Measurements from ENCODE around the gene MORN4. TPM values are rescaled to one million over a fixed set of nuclear protein-coding genes. Genes with fewer than 3 reads are reported as not detected.
A peak's percentile ranks its signal among the peaks of the same experiment; 100 is the strongest.

The MORN4 gene
- total and polyA plus RNA-seq, 2 of the 13 experiments (the other 11 are each of a cell fraction or from before 2014, with no cell fraction given) = 3.4 to 9.1 TPM

GRCh38 chr10:97584798-97585438 lies 48.4 kb downstream of the MORN4 start (continued):
- TF ChIP-seq ZFP41 (CRISPR knock-in tag; IDR thresholded peaks at IDR 0.05; ENCODE audit: borderline replicate concordance) = 0 out of 2 replicates have a peak, but pooled peaks have one; percentile 29
- peak; percentile 92 for TF ChIP-seq TFDP2 (CRISPR knock-in tag; IDR thresholded peaks at IDR 0.05)
- TF ChIP-seq CTCF (CRISPR knock-in tag; IDR thresholded peaks at IDR 0.05) = no peak
- no peak for TF ChIP-seq TEAD3 (CRISPR knock-in tag; optimal IDR thresholded peaks at IDR 0.05; ENCODE audit: borderline replicate concordance)
- no peak for TF ChIP-seq ZNF780A (CRISPR knock-in tag; IDR thresholded peaks at IDR 0.05)
- no peak for TF ChIP-seq ZNF816 (CRISPR knock-in tag; IDR thresholded peaks at IDR 0.05; ENCODE audit: borderline replicate concordance)
- no peak for TF ChIP-seq ZNF550 (CRISPR knock-in tag; IDR thresholded peaks at IDR 0.05; ENCODE audit: borderline replicate concordance)
- no peak for TF ChIP-seq ZNF160 (CRISPR knock-in tag; IDR thresholded peaks at IDR 0.05)
- TF ChIP-seq ZMYM2 (CRISPR knock-in tag; IDR thresholded peaks at IDR 0.05) = no peak
- no peak for TF ChIP-seq JDP2 (CRISPR knock-in tag; IDR thresholded peaks at IDR 0.05; ENCODE audit: borderline replicate concordance)
- TF ChIP-seq ZKSCAN1 (IDR thresholded peaks at IDR 0.05; ENCODE audit: low read length) = no peak
- TF ChIP-seq BRD4 (CRISPR knock-in tag; IDR thresholded peaks at IDR 0.05) = no peak
- no peak for TF ChIP-seq PHF5A (CRISPR knock-in tag; IDR thresholded peaks at IDR 0.05; ENCODE audit: low read depth, unreplicated experiment)
- 0 out of 2 replicates have a peak, but pooled peaks have one; percentile 37 for TF ChIP-seq MXD4 (CRISPR knock-in tag; IDR thresholded peaks at IDR 0.05)
- TF ChIP-seq SMYD3 (CRISPR knock-in tag; IDR thresholded peaks at IDR 0.05) = peak; percentile 84; the same call in 1 of the 2 replicates
- TF ChIP-seq ZNF879 (CRISPR knock-in tag; IDR thresholded peaks at IDR 0.05) = peak; percentile 66; the same call in 1 of the 2 replicates
- TF ChIP-seq KLF9 (CRISPR knock-in tag; IDR thresholded peaks at IDR 0.05; ENCODE audit: low read depth) = no peak
- no peak for TF ChIP-seq NFYC (CRISPR knock-in tag; IDR thresholded peaks at IDR 0.05)
- peak; percentile 81; the same call in 1 of the 2 replicates for TF ChIP-seq ZNF431 (CRISPR knock-in tag; IDR thresholded peaks at IDR 0.05; ENCODE audit: borderline replicate concordance, low read depth)
- TF ChIP-seq TFDP1 (CRISPR knock-in tag; IDR thresholded peaks at IDR 0.05; ENCODE audit: borderline replicate concordance) = peak; percentile 93
- no peak for TF ChIP-seq FOXK1 (CRISPR knock-in tag; IDR thresholded peaks at IDR 0.05; ENCODE audit: borderline replicate concordance, low read depth)
- TF ChIP-seq NFYB (CRISPR knock-in tag; IDR thresholded peaks at IDR 0.05) = no peak; the same call in 1 of the 2 replicates
- TF ChIP-seq PTBP1 (IDR thresholded peaks at IDR 0.05; ENCODE audit: low read depth, low read length, poor library complexity, severe bottlenecking) = no peak
- no peak for TF ChIP-seq ZBTB4 (CRISPR knock-in tag; IDR thresholded peaks at IDR 0.05; ENCODE audit: borderline replicate concordance)

All from HepG2 (cell line).